ENCODE data around the gene SVEP1.
"Not testable (repeated sequence)": the region's sequence is repeated elsewhere in the genome, so short reads cannot be mapped to it uniquely, and the experiment has no call there.

- not testable (repeated sequence) for TF ChIP-seq EZH2, CTCF, EZH2phosphoT487 (IDR thresholded peaks at IDR 0.05)
Observed at GRCh38 chr9:110614576-110614975, 35.0 kb upstream of the SVEP1 start.

Data from neural progenitor cell (in vitro differentiated cells).